ENCODE results near the gene TUT7. TPM values are rescaled to one million over a fixed set of nuclear protein-coding genes. Genes with fewer than 3 reads are reported as not detected.

TUT7 gene
- total RNA-seq, 1 donor from 2014 or later, result 26.6 TPM

- Mint-ChIP-seq H3K27me3 (ENCODE audit: low read depth) (peaks cover 23% of the 10 kb centered on the region), H3K9me3 (peaks cover 33% of the 10 kb centered on the region), H3K27ac (no peak overlapping the region), H3K4me1 (no peaks in the 10 kb centered on the region), H3K36me3 (no peaks in the 10 kb centered on the region), H3K4me3 (no peak overlapping the region)
- no peak for DNase-seq (ENCODE audit: low spot score in 2 of 2, unreplicated experiment in 2 of 2)
- TF ChIP-seq CTCF (IDR thresholded peaks at IDR 0.05; ENCODE audit: unreplicated experiment), result no peak
These were observed 21.8 kb upstream of the TUT7 start for GRCh38 chr9:86376016-86376415.

- no peak for TF ChIP-seq CTCF (IDR thresholded peaks at IDR 0.05; ENCODE audit: unreplicated experiment)
- Mint-ChIP-seq H3K36me3 (peaks cover 6% of the 10 kb centered on the region), H3K9me3 (peaks cover 43% of the 10 kb centered on the region), H3K27me3 (ENCODE audit: low read depth) (peaks cover 23% of the 10 kb centered on the region), H3K27ac (no peak overlapping the region), H3K4me1 (no peaks in the 10 kb centered on the region), H3K4me3 (no peak overlapping the region)
- no peak for DNase-seq (ENCODE audit: low spot score in 2 of 2, unreplicated experiment in 2 of 2)
These were observed 15.6 kb upstream of the TUT7 start for GRCh38 chr9:86369810-86370209.

GRCh38 chr9:86368871-86369521 lies 14.8 kb upstream of the TUT7 start:
- peaks cover 21% of the 10 kb centered on the region for H3K27me3 Mint-ChIP-seq (ENCODE audit: low read depth)
- H3K36me3 Mint-ChIP-seq, result peaks cover 6% of the 10 kb centered on the region
- H3K4me3 Mint-ChIP-seq, result no peak overlapping the region
- no peak overlapping the region for H3K27ac Mint-ChIP-seq
- H3K4me1 Mint-ChIP-seq, result no peaks in the 10 kb centered on the region
- no peak for TF ChIP-seq CTCF (IDR thresholded peaks at IDR 0.05; ENCODE audit: unreplicated experiment)
- no peak for DNase-seq (ENCODE audit: low spot score in 2 of 2, unreplicated experiment in 2 of 2)
- H3K9me3 Mint-ChIP-seq, result peaks cover 37% of the 10 kb centered on the region

GRCh38 chr9:86361176-86361575 lies 7.0 kb upstream of the TUT7 start:
- Mint-ChIP-seq H3K36me3 (no peaks in the 10 kb centered on the region), H3K4me1 (no peaks in the 10 kb centered on the region), H3K9me3 (peaks cover 7% of the 10 kb centered on the region), H3K27me3 (ENCODE audit: low read depth) (peaks cover 3% of the 10 kb centered on the region), H3K27ac (no peak overlapping the region), H3K4me3 (no peak overlapping the region)
- TF ChIP-seq CTCF (IDR thresholded peaks at IDR 0.05; ENCODE audit: unreplicated experiment), result no peak
- no peak for DNase-seq (ENCODE audit: low spot score in 2 of 2, unreplicated experiment in 2 of 2)

- Mint-ChIP-seq H3K27ac (no peak overlapping the region), H3K4me3 (no peak overlapping the region), H3K9me3 (no peaks in the 10 kb centered on the region), H3K36me3 (no peaks in the 10 kb centered on the region), H3K4me1 (peaks cover 8% of the 10 kb centered on the region), H3K27me3 (ENCODE audit: low read depth) (peaks cover 3% of the 10 kb centered on the region)
- no peak for DNase-seq (ENCODE audit: low spot score in 2 of 2, unreplicated experiment in 2 of 2)
- no peak for TF ChIP-seq CTCF (IDR thresholded peaks at IDR 0.05; ENCODE audit: unreplicated experiment)
These were observed 5.1 kb upstream of the TUT7 start for GRCh38 chr9:86359151-86359879.
